GM21360 (cell line): ENCODE data around the gene PRDX3.

Source experiments
- ATAC-seq: cut with Tn5 transposase; IDR thresholded peaks from one replicate; pipeline ENCODE4 v1.9.1; 2021; ENCODE audit warnings: mild to moderate bottlenecking, moderate library complexity; ENCODE audit not compliant: unreplicated experiment

PRDX3 gene

GRCh38 chr10:119178372-119179119 is at the start of gene PRDX3:
Gene PRDX3, minus strand, starts transcription at chr10:119178812. Its CDS starts 22 bp downstream, at chr10:119178790.
- peak; percentile 91 for ATAC-seq

DNA sequence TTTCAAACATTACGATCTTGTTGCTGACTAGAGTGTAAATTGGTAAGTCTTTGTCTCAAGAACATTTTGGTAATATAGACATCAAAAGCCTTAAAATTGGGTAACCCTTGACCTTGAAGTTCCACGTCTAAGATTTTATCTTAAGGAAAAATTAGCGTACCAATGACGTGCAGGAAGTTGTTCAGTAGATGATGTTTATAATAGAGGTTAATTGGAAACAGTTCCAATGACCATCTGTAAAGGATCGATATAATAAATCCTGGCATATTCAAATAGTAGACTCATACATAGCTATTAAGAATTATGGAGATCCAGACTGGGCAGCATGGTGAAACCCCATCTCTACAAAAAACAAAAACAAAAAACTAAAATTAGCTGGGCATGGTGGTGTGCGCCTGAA is 49.2 kb upstream of the PRDX3 start:
- ATAC-seq: no peak

- no peak for ATAC-seq
These were observed 46.6 kb upstream of the PRDX3 start for GRCh38 chr10:119225083-119225658.

DNA sequence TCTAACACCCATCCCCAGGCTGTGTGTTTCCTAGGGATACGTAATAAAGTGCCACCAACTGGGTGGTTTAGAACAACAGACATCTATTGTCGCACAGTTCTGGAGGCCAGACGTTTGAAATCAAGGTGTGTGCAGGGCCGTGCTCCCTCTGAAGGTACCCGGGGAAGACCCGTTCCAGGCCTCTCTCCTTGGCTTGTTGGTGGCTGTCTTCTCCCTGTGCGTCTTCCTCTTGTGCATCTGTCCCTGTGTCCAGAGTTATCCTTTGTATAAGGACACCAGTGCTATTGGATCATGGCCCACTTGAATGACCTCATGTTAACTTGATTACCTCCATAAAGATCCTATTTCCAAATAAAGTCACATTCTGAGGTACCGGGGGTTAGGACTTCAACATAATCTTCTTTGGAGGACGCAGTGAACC is 44.4 kb upstream of the PRDX3 start:
- no peak for ATAC-seq

GRCh38 chr10:119222537-119222936 is 43.9 kb upstream of the PRDX3 start:
- ATAC-seq: no peak

- ATAC-seq: no peak
These were observed 43.1 kb upstream of the PRDX3 start for GRCh38 chr10:119221666-119222065.

DNA sequence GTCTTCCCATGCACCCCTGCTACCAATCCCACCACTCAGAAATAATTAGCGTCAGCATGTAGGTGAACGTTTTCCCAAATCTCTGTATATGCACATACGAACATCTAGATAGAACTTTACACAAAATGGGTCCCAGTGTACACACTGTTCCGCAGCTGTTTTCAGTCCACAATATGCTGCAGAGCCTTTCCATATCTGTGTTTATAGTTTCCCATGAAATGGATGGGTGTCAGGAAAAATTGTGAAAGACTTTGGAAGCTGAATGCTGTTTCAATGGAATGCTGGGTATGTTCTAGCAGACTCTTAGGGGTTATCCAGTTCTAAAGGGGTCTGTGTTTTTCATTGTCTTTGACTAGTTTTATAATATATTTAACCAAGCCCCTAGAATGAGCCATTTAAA is 42.6 kb upstream of the PRDX3 start:
- no peak for ATAC-seq

- ATAC-seq: no peak
These were observed 41.3 kb upstream of the PRDX3 start for GRCh38 chr10:119219871-119220270.

GRCh38 chr10:119217991-119218490 is 39.4 kb upstream of the PRDX3 start:
- ATAC-seq: no peak

DNA sequence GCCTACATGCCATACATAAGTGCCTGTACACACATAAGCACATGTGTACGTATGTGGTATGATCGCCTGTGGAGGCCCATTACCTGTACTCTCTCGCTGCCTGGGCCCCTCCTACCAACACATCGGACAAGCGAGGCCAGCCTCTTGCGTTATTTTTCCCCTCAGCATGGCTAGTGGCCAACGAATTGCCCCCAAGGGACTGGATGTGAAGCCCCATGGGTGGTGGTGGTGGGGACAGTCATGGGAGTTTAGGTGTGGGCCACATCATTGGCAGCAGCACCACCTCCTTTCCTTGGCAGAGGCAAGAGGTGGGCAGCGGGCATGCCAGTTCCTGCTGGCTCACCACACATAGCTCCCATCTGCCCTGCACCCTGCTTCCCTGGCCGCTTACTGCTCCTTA is 38.8 kb upstream of the PRDX3 start:
- ATAC-seq: no peak

DNA sequence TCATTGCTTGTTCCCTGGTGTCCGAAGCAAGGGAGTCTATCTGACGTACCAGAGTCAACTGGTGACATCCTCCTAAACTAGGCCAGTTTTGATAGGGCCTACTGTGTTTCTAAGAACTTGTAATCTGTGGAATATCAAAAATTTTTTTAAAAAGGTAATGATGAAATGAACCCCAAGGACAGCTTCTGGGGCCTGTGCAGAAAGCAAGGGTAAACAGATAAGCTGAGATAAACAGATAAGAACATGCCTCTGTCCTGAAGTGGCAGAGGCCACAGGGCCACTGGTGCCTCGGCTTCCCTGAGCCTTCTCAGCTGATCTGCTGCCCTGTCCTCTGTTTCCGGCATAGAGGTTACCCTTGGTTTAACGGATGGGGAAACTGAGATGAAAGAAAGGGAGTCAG is 37.5 kb upstream of the PRDX3 start:
- no peak for ATAC-seq

GRCh38 chr10:119215371-119215770 is 36.8 kb upstream of the PRDX3 start:
- no peak for ATAC-seq

DNA sequence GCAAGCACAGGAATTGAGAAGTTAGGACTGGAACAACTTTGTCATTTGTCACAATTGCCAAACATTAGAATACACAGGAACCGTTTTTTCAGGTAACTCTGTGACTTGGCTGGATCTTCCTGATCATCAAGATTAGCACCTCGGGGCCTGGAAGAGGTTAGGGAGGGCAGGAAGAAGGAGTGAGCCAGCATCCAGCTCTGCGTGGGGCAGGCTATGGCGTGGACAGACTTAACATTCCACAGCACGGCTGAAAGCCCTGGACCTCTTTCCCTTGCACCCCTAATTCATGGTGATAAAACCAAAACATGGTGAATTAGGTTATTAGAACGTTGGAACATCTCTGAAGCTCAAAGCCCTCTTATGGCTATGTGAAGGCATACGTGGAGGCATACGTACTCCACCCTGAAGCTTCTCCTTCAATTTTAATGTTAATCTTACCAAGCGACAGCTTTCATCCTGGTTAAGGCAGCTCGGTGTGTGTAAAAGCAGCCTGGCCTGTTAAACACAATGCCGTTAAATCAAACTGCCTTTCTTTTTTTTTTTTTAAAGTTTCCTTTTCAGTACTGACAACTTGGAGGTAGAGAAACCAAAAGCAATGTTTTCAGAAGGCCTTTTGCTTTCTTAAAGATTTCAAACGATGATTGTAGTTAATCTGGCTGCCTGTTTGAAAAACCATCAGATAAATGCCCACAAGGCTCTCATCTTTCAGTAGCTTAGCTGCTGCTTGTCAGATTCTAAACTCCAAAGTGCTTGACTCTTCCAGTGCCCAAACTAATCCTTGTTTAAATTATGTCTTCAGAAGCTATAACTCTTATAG is 33.2 kb upstream of the PRDX3 start:
- ATAC-seq: no peak

DNA sequence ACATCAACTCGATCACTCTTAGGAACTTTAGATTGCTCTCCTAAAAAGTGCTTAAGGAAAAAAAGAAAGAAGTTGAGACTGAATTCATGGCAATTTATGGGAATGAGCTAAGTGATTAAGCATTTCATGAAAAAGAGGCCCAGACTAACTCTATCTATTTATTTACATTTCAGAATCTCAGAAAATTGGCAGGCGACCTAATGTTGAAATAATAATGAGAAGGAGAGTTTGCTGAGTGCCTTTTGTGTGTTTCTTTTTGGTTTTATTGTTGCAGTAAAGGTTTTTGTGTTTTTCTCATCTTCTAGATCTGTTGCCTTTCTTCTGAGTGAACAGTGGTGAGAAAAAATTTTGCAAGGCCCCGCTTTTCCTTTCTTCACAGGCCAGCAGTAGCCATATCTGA is 32.6 kb upstream of the PRDX3 start:
- no peak for ATAC-seq

- no peak for ATAC-seq
These were observed 32.0 kb upstream of the PRDX3 start for GRCh38 chr10:119210633-119211032.

GRCh38 chr10:119209736-119210355 is 31.2 kb upstream of the PRDX3 start:
- no peak for ATAC-seq

- ATAC-seq: no peak
These were observed 30.6 kb upstream of the PRDX3 start for GRCh38 chr10:119209035-119209735.

DNA sequence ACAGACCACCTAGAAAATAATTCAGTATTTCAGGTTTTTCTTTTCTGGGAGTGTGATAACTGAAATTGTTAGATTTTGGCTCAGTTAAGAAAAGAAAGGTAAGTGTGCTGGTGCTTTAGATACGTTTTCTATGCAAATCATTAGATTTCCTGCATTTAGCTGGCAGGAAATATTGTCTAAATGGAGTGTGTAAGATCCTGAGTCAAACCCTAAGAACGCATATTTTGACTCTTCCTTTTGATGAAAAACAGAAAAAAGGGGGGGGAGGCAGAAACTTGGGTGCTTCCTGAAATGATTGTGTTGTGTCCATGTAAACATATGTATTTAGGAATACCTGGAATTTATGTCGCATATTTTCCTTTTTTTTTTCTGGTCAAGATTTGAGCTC is 29.9 kb upstream of the PRDX3 start:
- ATAC-seq: no peak

DNA sequence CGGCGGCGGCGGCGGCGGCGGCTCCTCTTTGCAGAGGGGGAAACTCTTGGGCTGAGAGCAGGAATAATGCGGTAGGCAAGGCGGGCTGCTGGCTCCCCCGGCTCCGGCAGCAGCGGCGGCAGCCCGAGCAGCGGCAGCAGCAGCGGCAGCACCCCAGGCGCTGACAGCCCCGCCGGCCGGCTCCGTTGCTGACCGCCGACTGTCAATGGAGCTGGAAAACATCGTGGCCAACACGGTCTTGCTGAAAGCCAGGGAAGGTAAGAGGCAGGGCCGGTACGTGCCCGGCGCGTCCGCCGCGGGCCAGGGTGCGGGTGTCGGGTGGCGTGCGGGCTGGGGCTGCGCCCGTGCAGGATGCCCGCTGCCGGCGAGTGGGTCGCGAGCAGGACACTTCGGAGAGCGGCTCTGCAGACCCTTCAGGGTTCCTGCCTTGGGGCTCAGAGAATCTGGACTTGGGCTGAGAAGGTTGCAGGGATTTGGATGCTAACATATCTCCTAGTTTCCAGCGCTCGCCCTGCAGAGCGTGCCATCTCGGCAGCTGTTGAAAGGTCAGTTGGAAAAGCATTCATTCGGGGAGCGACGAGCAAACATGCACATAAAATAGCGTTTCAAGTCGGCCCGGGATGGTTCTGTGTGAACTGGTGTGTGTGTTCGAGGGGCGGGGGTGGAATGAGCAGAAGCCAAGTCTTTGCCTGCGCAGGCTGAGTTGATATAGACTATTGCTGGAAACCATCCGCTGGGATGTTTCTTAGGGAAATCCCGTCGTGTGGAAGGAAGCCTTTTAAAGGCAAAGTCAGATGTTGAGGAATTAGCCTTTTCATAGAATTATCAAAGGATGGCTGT is 29.3 kb upstream of the PRDX3 start:
- ATAC-seq: peak; percentile 1

GRCh38 chr10:119207366-119207666 is 28.7 kb upstream of the PRDX3 start, which contains the start of gene GRK5:
Gene GRK5, plus strand, starts transcription at chr10:119207571. Its CDS starts 347 bp downstream, at chr10:119207918.
- ATAC-seq: peak; percentile 70
